Liver (tissue), 3 donors: ENCODE measurements around the gene TAS1R1.

Experiments
- ATF3 ChIP-seq: IDR thresholded peaks from 2 replicates; pipeline ENCODE4 v1.6.1; 2016; ENCODE audit warnings: antibody characterized with exemption
- CTCF ChIP-seq: fragments of 150-350 bp; IDR thresholded peaks from 2 replicates; pipeline ENCODE4 v1.5.1; 2017; ENCODE audit warnings: improper control_type of control experiment, low read depth, low read length; ENCODE audit not compliant: missing input control
- EGR1 ChIP-seq, 2 donors: IDR thresholded peaks; 2 replicates each; pipeline ENCODE4 v1.6.1; 2016 to 2018; ENCODE audit warnings: antibody characterized with exemption in 2 of 2, low read depth in 2 of 2
- FOXA1 ChIP-seq: IDR thresholded peaks from 2 replicates; pipeline ENCODE4 v1.6.1; 2016; ENCODE audit warnings: antibody characterized with exemption
- HNF4A ChIP-seq, 2 donors: conservative IDR thresholded peaks; 2 replicates each; pipeline ENCODE4 v1.6.1; 2016; ENCODE audit warnings: antibody characterized with exemption in 2 of 2, mild to moderate bottlenecking in 2 of 2
- HNF4G ChIP-seq: IDR thresholded peaks from 2 replicates; pipeline ENCODE4 v1.6.1; 2016; ENCODE audit warnings: antibody characterized with exemption
- JUND ChIP-seq, 2 donors: IDR thresholded peaks; 2 replicates each; pipeline ENCODE4 v1.6.1; 2016; ENCODE audit warnings: antibody characterized with exemption in 2 of 2
- MAX ChIP-seq: IDR thresholded peaks from 2 replicates; pipeline ENCODE4 v1.6.1; 2016; ENCODE audit warnings: antibody characterized with exemption
- NR2F2 ChIP-seq: IDR thresholded peaks from 2 replicates; pipeline ENCODE4 v1.6.1; 2016; ENCODE audit warnings: antibody characterized with exemption
- RAD21 ChIP-seq, 2 donors: IDR thresholded peaks; 2 replicates each; pipeline ENCODE4 v1.6.1; 2016; ENCODE audit warnings: antibody characterized with exemption in 2 of 2, mild to moderate bottlenecking in 2 of 2
- REST ChIP-seq: IDR thresholded peaks from 2 replicates; pipeline ENCODE4 v1.6.1; 2016; ENCODE audit warnings: antibody characterized with exemption, mild to moderate bottlenecking
- SP1 ChIP-seq: IDR thresholded peaks from 2 replicates; pipeline ENCODE4 v1.6.1; 2018; ENCODE audit warnings: antibody characterized with exemption, mild to moderate bottlenecking
- TAF1 ChIP-seq: conservative IDR thresholded peaks from 2 replicates; pipeline ENCODE4 v1.6.1; 2016; ENCODE audit warnings: antibody characterized with exemption, mild to moderate bottlenecking
- YY1 ChIP-seq: IDR thresholded peaks from 2 replicates; pipeline ENCODE4 v1.6.1; 2016; ENCODE audit warnings: antibody characterized with exemption, mild to moderate bottlenecking
- donor health status: healthy.
- donor health status: healthy.

GRCh38 chr1:6572653-6573383, 17.7 kb downstream of the TAS1R1 start:
- TF ChIP-seq FOXA1 = no peak
- TF ChIP-seq HNF4G = no peak
- no peak for TF ChIP-seq CTCF
- TF ChIP-seq MAX = no peak
- no peak for TF ChIP-seq YY1
- no peak for TF ChIP-seq RAD21 (IDR thresholded peaks at IDR 0.05)
- TF ChIP-seq EGR1 (IDR thresholded peaks at IDR 0.05; ENCODE audit: low read depth in 2 of 2) = no peak
- no peak for TF ChIP-seq SP1
- no peak for TF ChIP-seq ATF3
- TF ChIP-seq NR2F2 = no peak
- no peak for TF ChIP-seq HNF4A (conservative IDR thresholded peaks at IDR 0.05)
- no peak for TF ChIP-seq REST
- TF ChIP-seq JUND (IDR thresholded peaks at IDR 0.05) = no peak
- no peak for TF ChIP-seq TAF1
